Tongue (tissue), 2 donors: Measurements from ENCODE around the gene C16orf46. TPM values are rescaled to one million over a fixed set of nuclear protein-coding genes. Genes with fewer than 3 reads are reported as not detected.
A peak's percentile ranks its signal among the peaks of the same experiment; 100 is the strongest.
"Not testable (repeated sequence)": the region's sequence is repeated elsewhere in the genome, so short reads cannot be mapped to it uniquely, and the experiment has no call there.

Experiments used
- DNase-seq: peaks from one replicate; pipeline ENCODE4 v3.0.0-alpha.2; 2015
- total RNA-seq: library from RNA; depleted of rRNA; stranded (reverse); fragments of >200 nt; gene quantifications from one replicate; pipeline ENCODE4 v1.2.3, GENCODE V29; 2014

Gene C16orf46
- total RNA-seq: 0.92 TPM

GRCh38 chr16:81077076-81077940 lies at the start of gene C16orf46:
Gene C16orf46 (minus strand): TSS chr16:81077238. CDS start chr16:81063955, 13,283 bp downstream.
- peak; percentile 98 for DNase-seq

GRCh38 chr16:81123092-81123852 lies 46.2 kb upstream of the C16orf46 start:
- no peak for DNase-seq

- DNase-seq: no peak
Measured at GRCh38 chr16:81121474-81121990, 44.5 kb upstream of the C16orf46 start.

- DNase-seq: no peak
Measured at GRCh38 chr16:81117436-81117835, 40.4 kb upstream of the C16orf46 start.

- no peak for DNase-seq
Measured at GRCh38 chr16:81116285-81116684, 39.2 kb upstream of the C16orf46 start.

- DNase-seq: no peak
Measured at GRCh38 chr16:81112453-81112852, 35.4 kb upstream of the C16orf46 start.

- not testable (repeated sequence) for DNase-seq
Measured at GRCh38 chr16:81109274-81109673, 32.2 kb upstream of the C16orf46 start.

- no peak for DNase-seq
Measured at GRCh38 chr16:81107511-81107910, 30.5 kb upstream of the C16orf46 start.

- no peak for DNase-seq
Measured at GRCh38 chr16:81106826-81107503, 29.9 kb upstream of the C16orf46 start.

GRCh38 chr16:81105946-81106345 lies 28.9 kb upstream of the C16orf46 start:
- no peak for DNase-seq

GRCh38 chr16:81101702-81102101 lies 24.7 kb upstream of the C16orf46 start:
- DNase-seq: no peak

GRCh38 chr16:81099958-81100357 lies 22.9 kb upstream of the C16orf46 start:
- DNase-seq: no peak

- no peak for DNase-seq
Measured at GRCh38 chr16:81097230-81097629, 20.2 kb upstream of the C16orf46 start.

- DNase-seq: no peak
Measured at GRCh38 chr16:81096715-81097208, 19.7 kb upstream of the C16orf46 start.

GRCh38 chr16:81095953-81096714 lies 19.1 kb upstream of the C16orf46 start, which contains the start of gene GCSH:
Gene GCSH (minus strand): TSS chr16:81096395. CDS start chr16:81096278, 117 bp downstream.
- peak; percentile 99 for DNase-seq

- no peak for DNase-seq
Measured at GRCh38 chr16:81095653-81095952, 18.6 kb upstream of the C16orf46 start.

- peak; percentile 52 for DNase-seq
Measured at GRCh38 chr16:81094771-81095251, 17.8 kb upstream of the C16orf46 start.

GRCh38 chr16:81088836-81089235 lies 11.8 kb upstream of the C16orf46 start:
- no peak for DNase-seq

GRCh38 chr16:81081014-81081413 lies 4.0 kb upstream of the C16orf46 start:
- DNase-seq: no peak

GRCh38 chr16:81080233-81080632 lies 3.2 kb upstream of the C16orf46 start:
- DNase-seq: peak; percentile 40

GRCh38 chr16:81076566-81077075 lies 417 bp downstream of the C16orf46 start:
- peak; percentile 95 for DNase-seq
